GM12874 (cell line): ENCODE results near the gene UBE2E2.

ENCODE experiments used
- TF ChIP-seq, protein P1 (sequence below): IDR thresholded peaks from 2 replicates; pipeline ENCODE4 v1.5.1; 2011; ENCODE audit warnings: low read depth, mild to moderate bottlenecking, control low read depth, low read length, moderate library complexity; ENCODE audit not compliant: insufficient read depth

The UBE2E2 gene

DNA sequence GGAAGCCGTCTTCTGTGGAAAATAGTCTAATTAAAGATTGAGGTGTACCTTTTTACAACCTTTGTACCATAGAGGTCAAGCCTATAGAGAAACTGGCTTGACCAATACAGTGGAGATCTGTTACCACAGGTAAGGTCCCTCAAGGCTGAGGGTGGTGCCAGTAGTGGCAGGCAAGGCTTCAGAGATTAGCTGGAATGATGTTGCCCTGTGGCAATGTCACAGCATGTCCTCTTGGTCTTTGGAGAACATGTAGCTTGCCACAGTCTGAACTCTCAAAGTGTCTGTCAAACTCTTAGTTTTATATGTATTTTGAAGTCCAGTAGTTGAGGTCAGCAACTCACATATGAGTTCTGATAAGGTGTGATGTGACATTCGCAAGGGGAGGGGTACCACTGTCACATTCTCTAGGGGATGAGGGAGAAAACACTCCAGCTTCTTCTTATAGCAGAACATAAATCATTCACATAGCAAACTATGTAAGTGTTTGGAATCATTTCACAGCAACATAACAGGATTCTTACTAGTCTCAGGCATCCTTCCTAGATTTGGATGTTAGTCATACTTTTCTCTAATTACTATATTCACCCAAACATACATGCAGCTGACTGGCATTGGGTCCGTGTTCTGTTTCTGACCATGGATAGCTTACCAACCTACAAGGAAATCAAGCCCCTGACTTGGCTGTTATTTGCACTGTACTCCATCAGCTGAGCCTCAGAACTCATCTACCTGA, 173.6 kb downstream of the UBE2E2 start:
- TF ChIP-seq, protein P1, sequence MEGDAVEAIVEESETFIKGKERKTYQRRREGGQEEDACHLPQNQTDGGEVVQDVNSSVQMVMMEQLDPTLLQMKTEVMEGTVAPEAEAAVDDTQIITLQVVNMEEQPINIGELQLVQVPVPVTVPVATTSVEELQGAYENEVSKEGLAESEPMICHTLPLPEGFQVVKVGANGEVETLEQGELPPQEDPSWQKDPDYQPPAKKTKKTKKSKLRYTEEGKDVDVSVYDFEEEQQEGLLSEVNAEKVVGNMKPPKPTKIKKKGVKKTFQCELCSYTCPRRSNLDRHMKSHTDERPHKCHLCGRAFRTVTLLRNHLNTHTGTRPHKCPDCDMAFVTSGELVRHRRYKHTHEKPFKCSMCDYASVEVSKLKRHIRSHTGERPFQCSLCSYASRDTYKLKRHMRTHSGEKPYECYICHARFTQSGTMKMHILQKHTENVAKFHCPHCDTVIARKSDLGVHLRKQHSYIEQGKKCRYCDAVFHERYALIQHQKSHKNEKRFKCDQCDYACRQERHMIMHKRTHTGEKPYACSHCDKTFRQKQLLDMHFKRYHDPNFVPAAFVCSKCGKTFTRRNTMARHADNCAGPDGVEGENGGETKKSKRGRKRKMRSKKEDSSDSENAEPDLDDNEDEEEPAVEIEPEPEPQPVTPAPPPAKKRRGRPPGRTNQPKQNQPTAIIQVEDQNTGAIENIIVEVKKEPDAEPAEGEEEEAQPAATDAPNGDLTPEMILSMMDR: no peak

DNA sequence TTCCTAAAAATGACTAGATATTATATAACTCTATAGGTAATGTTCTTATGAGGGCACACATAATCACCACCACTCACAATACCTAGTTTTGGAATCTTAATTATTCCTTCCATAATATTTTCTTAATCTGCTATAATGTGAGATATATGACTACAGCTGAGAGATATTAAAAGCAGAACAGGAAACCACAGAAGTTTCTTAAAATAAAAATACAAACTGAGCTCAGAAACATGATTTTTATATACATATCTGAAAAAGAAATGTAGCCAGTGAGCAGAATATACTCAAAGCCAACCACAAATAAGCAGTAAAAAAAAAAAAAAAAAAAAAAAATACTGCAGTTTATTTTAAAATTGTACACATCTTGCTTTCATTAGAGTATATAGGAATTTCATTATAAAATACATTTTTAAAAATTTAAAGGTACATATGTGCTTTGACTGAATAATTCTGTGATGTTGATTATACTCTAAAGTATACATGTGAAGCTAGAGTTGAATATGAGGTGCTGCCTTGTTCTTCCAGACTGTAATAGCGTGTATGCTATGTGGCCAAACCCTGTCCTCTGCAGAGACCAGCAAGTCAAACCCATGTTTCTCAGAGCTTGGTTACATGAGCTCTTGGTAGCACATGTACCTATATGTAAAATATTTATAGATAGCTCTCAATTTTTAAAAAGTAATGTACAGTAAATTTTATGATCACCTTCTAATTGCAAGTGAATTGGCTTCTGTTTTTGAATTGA, 175.0 kb downstream of the UBE2E2 start:
- TF ChIP-seq, protein P1: no peak

DNA sequence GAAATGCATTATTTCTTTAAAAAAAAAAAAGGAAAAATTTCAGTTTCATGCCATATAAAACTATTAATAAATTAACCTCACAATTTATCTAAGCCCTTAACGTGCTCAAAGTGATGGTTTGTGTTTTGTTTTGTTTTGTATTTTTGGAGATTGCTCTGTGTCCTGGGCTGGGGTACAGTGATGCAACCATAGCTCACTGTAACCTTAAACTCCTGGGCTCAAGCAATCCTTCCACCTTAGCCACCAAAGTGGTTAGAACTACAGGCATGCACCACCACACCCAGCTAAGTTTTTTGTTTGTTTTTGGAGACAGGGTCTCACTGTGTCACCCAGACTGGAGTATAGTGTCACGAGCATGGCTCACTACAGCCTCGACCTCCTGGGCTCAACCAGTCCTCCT, 180.7 kb downstream of the UBE2E2 start:
- TF ChIP-seq, protein P1: no peak

DNA sequence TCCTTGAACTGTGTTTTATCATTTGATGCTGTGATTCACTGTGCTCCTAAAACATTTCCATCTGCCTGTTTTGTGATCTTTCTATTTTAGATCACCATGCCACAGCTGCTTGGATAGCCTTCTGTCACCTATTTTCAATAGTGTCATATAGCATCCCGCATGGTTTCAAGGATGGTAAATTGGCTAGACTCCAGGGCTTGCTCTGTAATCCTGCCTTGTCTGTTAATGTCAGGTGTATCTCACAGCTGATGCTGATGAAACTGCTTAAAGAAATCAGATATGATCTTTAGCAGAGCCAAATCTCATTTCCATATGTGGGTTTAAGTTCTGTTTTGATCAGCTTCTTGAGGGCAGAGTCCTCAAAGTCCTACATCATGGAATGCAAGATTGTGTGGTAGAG, 182.2 kb downstream of the UBE2E2 start:
- TF ChIP-seq, protein P1: no peak

- TF ChIP-seq, protein P1: no peak
Observed at GRCh38 chr3:23387286-23387918, 184.3 kb downstream of the UBE2E2 start.

- TF ChIP-seq, protein P1: no peak
Observed at GRCh38 chr3:23389089-23389488, 186.0 kb downstream of the UBE2E2 start.

DNA sequence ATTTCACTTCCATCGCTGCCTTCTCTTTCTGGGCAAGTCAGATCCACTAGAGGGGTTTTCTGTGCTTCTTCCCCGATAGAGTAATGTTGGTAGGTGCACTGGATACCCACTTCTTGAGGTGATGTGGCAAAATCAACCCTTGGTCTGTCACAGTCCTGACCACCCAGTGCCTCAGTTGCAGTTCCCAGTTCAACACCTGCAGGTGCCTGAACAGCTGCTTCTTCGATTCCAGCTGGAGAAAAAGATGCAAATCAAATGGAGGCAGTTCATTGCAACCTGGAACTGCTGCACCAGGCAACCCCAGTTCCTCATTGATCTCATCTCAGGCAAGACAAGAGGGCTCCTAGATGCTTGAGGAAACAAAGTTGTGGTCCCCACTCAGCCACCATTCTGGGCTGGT, 186.6 kb downstream of the UBE2E2 start:
- TF ChIP-seq, protein P1: no peak
